Ishikawa (cell line): ENCODE data around the gene SRSF6.

Source experiments
- CEBPB ChIP-seq: IDR thresholded peaks from 2 replicates; pipeline ENCODE4 v1.6.1; 2012
- CREB1 ChIP-seq: IDR thresholded peaks from 2 replicates; pipeline ENCODE4 v1.6.1; 2012; ENCODE audit warnings: low read depth
- EGR1 ChIP-seq: IDR thresholded peaks from 2 replicates; pipeline ENCODE4 v1.6.1; 2012
- EP300 ChIP-seq: IDR thresholded peaks from 2 replicates; pipeline ENCODE4 v1.6.1; 2012; ENCODE audit warnings: borderline replicate concordance
- FOXM1 ChIP-seq: IDR thresholded peaks from 2 replicates; pipeline ENCODE4 v1.6.1; 2012; ENCODE audit warnings: low read depth, borderline replicate concordance
- MAX ChIP-seq: IDR thresholded peaks from 2 replicates; pipeline ENCODE4 v1.6.1; 2012
- NFIC ChIP-seq: IDR thresholded peaks from 2 replicates; pipeline ENCODE4 v1.6.1; 2012
- RAD21 ChIP-seq: IDR thresholded peaks from 2 replicates; pipeline ENCODE4 v1.6.1; 2012; ENCODE audit warnings: low read depth
- REST ChIP-seq: IDR thresholded peaks from 2 replicates; pipeline ENCODE4 v1.6.1; 2012; ENCODE audit warnings: low read depth, mild to moderate bottlenecking
- TAF1 ChIP-seq: IDR thresholded peaks from 2 replicates; pipeline ENCODE4 v1.6.1; 2012; ENCODE audit warnings: low read depth, mild to moderate bottlenecking
- TCF12 ChIP-seq: IDR thresholded peaks from 2 replicates; pipeline ENCODE4 v1.6.1; 2012; ENCODE audit warnings: low read depth
- TEAD4 ChIP-seq: IDR thresholded peaks from 2 replicates; pipeline ENCODE4 v1.6.1; 2012
- USF1 ChIP-seq: IDR thresholded peaks from 2 replicates; pipeline ENCODE4 v1.6.1; 2012
- YY1 ChIP-seq: IDR thresholded peaks from 2 replicates; pipeline ENCODE4 v1.6.1; 2012; ENCODE audit warnings: low read depth
- ZBTB7A ChIP-seq: IDR thresholded peaks from 2 replicates; pipeline ENCODE4 v1.6.1; 2012; ENCODE audit warnings: low read depth

The SRSF6 gene

GRCh38 chr20:43477619-43478018 lies 19.9 kb downstream of the SRSF6 start:
- no peak for TF ChIP-seq FOXM1
- TF ChIP-seq TAF1: no peak
- no peak for TF ChIP-seq ZBTB7A
- no peak for TF ChIP-seq TEAD4
- no peak for TF ChIP-seq REST
- no peak for TF ChIP-seq EP300
- no peak for TF ChIP-seq TCF12
- TF ChIP-seq CREB1: no peak
- no peak for TF ChIP-seq MAX
- no peak for TF ChIP-seq USF1
- TF ChIP-seq CEBPB: no peak
- no peak for TF ChIP-seq RAD21
- no peak for TF ChIP-seq EGR1
- no peak for TF ChIP-seq NFIC
- TF ChIP-seq YY1: no peak

- TF ChIP-seq REST: no peak
- no peak for TF ChIP-seq TAF1
- no peak for TF ChIP-seq TCF12
- TF ChIP-seq EP300: no peak
- no peak for TF ChIP-seq RAD21
- no peak for TF ChIP-seq CREB1
- TF ChIP-seq CEBPB: no peak
- no peak for TF ChIP-seq USF1
- TF ChIP-seq FOXM1: no peak
- no peak for TF ChIP-seq EGR1
Measured at GRCh38 chr20:43490038-43490437, 32.3 kb downstream of the SRSF6 start.

- TF ChIP-seq TAF1 (no peak), FOXM1 (no peak), USF1 (no peak), TCF12 (no peak), EP300 (no peak), RAD21 (no peak), CREB1 (no peak), TEAD4 (no peak), EGR1 (no peak), ZBTB7A (no peak), NFIC (no peak), MAX (no peak), CEBPB (no peak)
Measured at GRCh38 chr20:43492101-43492500, 34.4 kb downstream of the SRSF6 start.

GRCh38 chr20:43495388-43495787 lies 37.7 kb downstream of the SRSF6 start:
- TF ChIP-seq NFIC (no peak), TEAD4 (no peak), CREB1 (no peak), FOXM1 (no peak), REST (no peak), YY1 (no peak), CEBPB (no peak), ZBTB7A (no peak)
